GM12878 (cell line): Measurements from ENCODE around the gene TJAP1. TPM values are rescaled to one million over a fixed set of nuclear protein-coding genes. Genes with fewer than 3 reads are reported as not detected.

ENCODE experiments used
- ATAC-seq: fragments of 200-7000 bp; cut with Tn5 transposase; 3 replicates; pipeline ENCODE4 v1.9.1; 2020; ENCODE audit warnings: mild to moderate bottlenecking, moderate library complexity
- BruUV-seq: library from RNA; stranded (reverse); fragments of 400-500 nt; replicated peaks from 2 replicates; lab custom pipeline; 2021; lab: Mats Ljungman, UMichigan
- CTCF ChIA-PET: fragments of 300-600 bp; sonication (Branson Sonifier 250); formaldehyde crosslinking; extraction: SDS; loops from one replicate; lab custom pipeline; 2021; ENCODE audit warnings: inconsistent platforms; lab: Yijun Ruan, JAX
- POLR2A ChIA-PET: fragments of 350-600 bp; formaldehyde crosslinking; extraction: SDS; loops from one replicate; lab custom pipeline; 2021; ENCODE audit warnings: inconsistent platforms; lab: Charles Lee
- RAD21 ChIA-PET: fragments of 300-600 bp; sonication (Branson Sonifier 250); formaldehyde crosslinking; loops from one replicate; lab custom pipeline; 2023; ENCODE audit warnings: antibody characterized with exemption; ENCODE audit not compliant: unreplicated experiment; lab: Charles Lee
- SMC1A ChIA-PET: fragments of 300-600 bp; sonication (Branson Sonifier 250); formaldehyde crosslinking; loops from one replicate; lab custom pipeline; 2023; ENCODE audit not compliant: unreplicated experiment, uncharacterized antibody; lab: Charles Lee
- DNase-seq: peaks from one replicate; pipeline ENCODE4 v3.0.0-alpha.2; 2011; ENCODE audit warnings: low read depth, low spot score
- FAIRE-seq: peaks from 3 replicates; lab custom pipeline; 2011; peaks lifted over from hg19 to GRCh38; lab: Jason Lieb, UNC
- H2AFZ ChIP-seq: 2 replicates; pipeline ENCODE4 v1.6.0; 2011; ENCODE audit warnings: low read depth, low read length, control low read depth; ENCODE audit not compliant: control insufficient read depth
- H3K27ac ChIP-seq: 2 replicates; pipeline ENCODE4 v1.5.1; 2011; ENCODE audit warnings: control low read depth; ENCODE audit not compliant: control insufficient read depth, insufficient read depth
- H3K27me3 ChIP-seq, 2 experiments: replicated peaks in 1 of 2; 2 replicates each; pipeline versions ENCODE4 v1.6.0 to v1.6.1; 2011; ENCODE audit warnings: low read length in 1 of 2; ENCODE audit not compliant: control insufficient read depth in 2 of 2, insufficient read depth in 2 of 2
- H3K36me3 ChIP-seq, 2 experiments: 2 replicates each; pipeline ENCODE4 v1.5.1; 2011; ENCODE audit warnings: low read length in 1 of 2; ENCODE audit not compliant: control insufficient read depth in 2 of 2, insufficient read depth in 2 of 2
- H3K4me1 ChIP-seq: 2 replicates; pipeline ENCODE4 v1.6.1; 2011; ENCODE audit warnings: mild to moderate bottlenecking, low read length, moderate library complexity, mixed read lengths; ENCODE audit not compliant: control insufficient read depth, insufficient read depth
- H3K4me2 ChIP-seq: 2 replicates; pipeline ENCODE4 v1.6.0; 2011; ENCODE audit warnings: control low read depth; ENCODE audit not compliant: control insufficient read depth, insufficient read depth
- H3K4me3 ChIP-seq: fragments of 200-600 bp; sonication (generic); 2 replicates; pipeline ENCODE4 v1.5.1; 2016
- H3K79me2 ChIP-seq: 2 replicates; pipeline ENCODE4 v1.6.0; 2011; ENCODE audit warnings: low read length; ENCODE audit not compliant: control insufficient read depth, insufficient read depth
- H3K9ac ChIP-seq: 2 replicates; pipeline ENCODE4 v1.8.0; 2011; ENCODE audit warnings: low read length, control low read depth, mixed read lengths; ENCODE audit not compliant: control insufficient read depth, insufficient read depth
- H3K9me3 ChIP-seq: replicated peaks from 3 replicates; pipeline ENCODE4 v1.5.1; 2011; ENCODE audit warnings: mild to moderate bottlenecking, low read length; ENCODE audit not compliant: control insufficient read depth, insufficient read depth
- H4K20me1 ChIP-seq: 2 replicates; pipeline ENCODE4 v1.6.0; 2011; ENCODE audit not compliant: control insufficient read depth, insufficient read depth
- BMI1 ChIP-seq: fragments of 450-650 bp; IDR thresholded peaks from 2 replicates; pipeline ENCODE4 v1.6.1; 2016; ENCODE audit warnings: mild to moderate bottlenecking, moderate library complexity, borderline replicate concordance
- CREB1 ChIP-seq: IDR thresholded peaks from 2 replicates; pipeline ENCODE4 v1.6.1; 2012; ENCODE audit warnings: low read depth, mild to moderate bottlenecking, inconsistent platforms
- KAT2A ChIP-seq: conservative IDR thresholded peaks from 2 replicates; pipeline ENCODE4 v1.6.1; 2011; ENCODE audit warnings: low read depth, low read length; ENCODE audit not compliant: control insufficient read depth
- LARP7 ChIP-seq: fragments of 450-650 bp; IDR thresholded peaks from 2 replicates; pipeline ENCODE4 v1.6.1; 2017; ENCODE audit warnings: mild to moderate bottlenecking
- NFYA ChIP-seq: IDR thresholded peaks from 2 replicates; pipeline ENCODE4 v1.6.1; 2011; ENCODE audit warnings: low read depth, mild to moderate bottlenecking, low read length, improper control_type of control experiment, borderline replicate concordance
- NR2C1 ChIP-seq: fragments of 450-650 bp; IDR thresholded peaks from 2 replicates; pipeline ENCODE4 v1.6.1; 2017; ENCODE audit warnings: antibody characterized with exemption, mild to moderate bottlenecking, moderate library complexity
- PAX8 ChIP-seq: fragments of 450-650 bp; IDR thresholded peaks from 2 replicates; pipeline ENCODE4 v1.6.1; 2017; ENCODE audit warnings: mild to moderate bottlenecking, moderate library complexity
- RCOR1 ChIP-seq: conservative IDR thresholded peaks from 2 replicates; pipeline ENCODE4 v1.6.1; 2012; ENCODE audit warnings: low read depth, low read length, improper control_type of control experiment
- RFX5 ChIP-seq: IDR thresholded peaks from 2 replicates; pipeline ENCODE4 v1.6.1; 2011; ENCODE audit warnings: low read depth, low read length, improper control_type of control experiment
- SREBF1 ChIP-seq: IDR thresholded peaks from 2 replicates; pipeline ENCODE4 v1.6.1; 2012; ENCODE audit warnings: mild to moderate bottlenecking, low read length
- YY1 ChIP-seq: IDR thresholded peaks from 2 replicates; pipeline ENCODE4 v1.6.1; 2011; ENCODE audit warnings: low read depth, mild to moderate bottlenecking, low read length
- ZNF384 ChIP-seq: IDR thresholded peaks from 2 replicates; pipeline ENCODE4 v1.6.1; 2012; ENCODE audit warnings: low read depth, mild to moderate bottlenecking, low read length, improper control_type of control experiment, borderline replicate concordance
- ZNF622 ChIP-seq: fragments of 450-650 bp; IDR thresholded peaks from 2 replicates; pipeline ENCODE4 v1.6.1; 2017; ENCODE audit warnings: mild to moderate bottlenecking, inconsistent platforms
- WGBS: methylation state at CpG from one replicate; pipeline ENCODE4 v1.1.6; 2016; ENCODE audit warnings: low lambda C conversion rate; ENCODE audit not compliant: insufficient replicate concordance, insufficient coverage; ENCODE audit errors: missing lambda C conversion rate; 5-methylcytosine and 5-hydroxymethylcytosine counted together
- in situ Hi-C: fragments of 300-500 bp; cut with MboI; formaldehyde crosslinking; loops from 9 replicates; pipeline ENCODE4 v1.14.3; 2018; ENCODE audit warnings: mixed read lengths
- intact Hi-C: fragments of 100-400 bp; cut with micrococcal nuclease; formaldehyde crosslinking; loops from one replicate; pipeline ENCODE4 v1.14.2; 2022; ENCODE audit not compliant: unreplicated experiment
- polyA plus RNA-seq, 11 experiments: library from polyadenylated mRNA; depleted of rRNA in 4 of 11; unstranded in 6 of 11; stranded (reverse) in 5 of 11; fragments of >200 nt; fragmentation: Nextera tagmentation in 4 of 11; fragmentation: Illumina TruSeq in 1 of 11; extraction: Ambion mirVana in 4 of 11; extraction: Trizol in 1 of 11; gene quantifications; 1 replicate in 1 of 11; 2 replicates in 10 of 11; pipeline versions ENCODE4 v1.2.1 to v1.2.3, GENCODE V29; 2011 to 2016; ENCODE audit warnings: inconsistent platforms in 2 of 11, missing spikeins in 2 of 11, low read depth in 1 of 11
- total RNA-seq, 4 experiments: library from RNA; depleted of rRNA in 3 of 4; stranded (reverse); fragments of >200 nt in 3 of 4; fragmentation: Illumina TruSeq in 1 of 4; extraction: Trizol in 1 of 4; gene quantifications; 2 replicates each; pipeline versions ENCODE4 v1.2.1 to v1.2.3, GENCODE V29; 2013 to 2021
- TF ChIP-seq, protein P1 (sequence below): IDR thresholded peaks from 2 replicates; pipeline ENCODE4 v1.6.1; 2011; ENCODE audit warnings: low read depth, mild to moderate bottlenecking, low read length, moderate library complexity, borderline replicate concordance; ENCODE audit errors: extremely low read depth
- TF ChIP-seq, protein P2 (sequence below): fragments of 450-650 bp; IDR thresholded peaks from 2 replicates; pipeline ENCODE4 v1.6.1; 2017; ENCODE audit warnings: low read depth, mild to moderate bottlenecking, moderate library complexity
- TF ChIP-seq, protein P3 (sequence below): fragments of 450-650 bp; IDR thresholded peaks from 2 replicates; pipeline ENCODE4 v1.6.1; 2016; ENCODE audit warnings: mild to moderate bottlenecking
- TF ChIP-seq, protein P4 (sequence below): IDR thresholded peaks from 2 replicates; pipeline ENCODE4 v1.6.1; 2011; ENCODE audit warnings: borderline replicate concordance, low read depth, mild to moderate bottlenecking, moderate library complexity, mixed read lengths, low read length; ENCODE audit not compliant: insufficient read depth; ENCODE audit errors: extremely low read length
- TF ChIP-seq, protein P5 (sequence below): IDR thresholded peaks from 2 replicates; pipeline ENCODE4 v1.6.1; 2012; ENCODE audit warnings: low read length, inconsistent platforms
- TF ChIP-seq, protein P6 (sequence below): IDR thresholded peaks from 2 replicates; pipeline ENCODE4 v1.6.1; 2012; ENCODE audit warnings: low read depth, low read length, improper control_type of control experiment

Gene TJAP1
- total and polyA plus RNA-seq, 10 of the 15 experiments (the other 5 are each of a cell fraction or from before 2014, with no cell fraction given) = 0.11 to 22.6 (median 12.8) TPM

DNA sequence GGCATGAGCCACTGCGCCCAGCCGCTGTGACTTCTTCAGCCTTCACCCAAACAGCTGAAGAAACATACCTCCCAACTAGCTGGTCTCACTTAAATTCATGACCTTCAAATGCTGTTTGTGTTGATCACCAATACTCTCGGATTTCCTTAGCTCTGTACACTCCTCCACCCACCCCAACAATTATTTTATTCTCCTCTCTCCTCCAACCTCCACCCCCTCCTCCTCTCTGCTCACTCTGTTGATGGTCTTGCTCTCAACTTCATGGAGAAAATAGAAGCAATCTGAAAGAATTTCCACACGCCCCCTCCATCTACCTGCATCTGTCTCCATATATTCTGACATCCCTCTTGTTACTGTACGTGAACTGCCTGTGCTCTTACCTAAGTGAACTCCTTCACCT, 15.4 kb upstream of the TJAP1 start:
- H3K27ac ChIP-seq = no peak overlapping the region
- ChIA-PET POLR2A (interaction anchor here (1.4 kb wide), 1 partner anchor 16 kb away, joined by 3 read pairs; the partner anchor contains the start of gene TJAP1), CTCF (no interaction called here), RAD21 (no interaction called here), SMC1A (no interaction called here)
- no peak overlapping the region for H3K9ac ChIP-seq
- intact Hi-C loops (no loop called here), in situ Hi-C loops (no loop called here)
- no peaks in the 10 kb centered on the region for H3K4me1 ChIP-seq
- BruUV-seq = no TSS peak
- H3K4me2 ChIP-seq = no peak overlapping the region
- no peak overlapping the region for H3K4me3 ChIP-seq
- H2AFZ ChIP-seq = no peak overlapping the region
- WGBS = 31% methylated on average over 5 of the region's 5 CpGs
- no peaks in the 10 kb centered on the region for H3K79me2 ChIP-seq
- no peaks in the 10 kb centered on the region for H3K9me3 ChIP-seq
- DNase-seq = no peak
- ATAC-seq = no peak
- no peaks in the 10 kb centered on the region for H4K20me1 ChIP-seq
- no peak for FAIRE-seq
- no peaks in the 10 kb centered on the region for H3K36me3 ChIP-seq
- TF ChIP-seq KAT2A (no peak), ZNF384 (no peak), SREBF1 (no peak), PAX8 (no peak), ZNF622 (no peak), RCOR1 (no peak), NFYA (no peak), NR2C1 (no peak), YY1 (no peak), RFX5 (no peak), BMI1 (no peak), CREB1 (no peak), LARP7 (no peak)
- TF ChIP-seq, protein P1, sequence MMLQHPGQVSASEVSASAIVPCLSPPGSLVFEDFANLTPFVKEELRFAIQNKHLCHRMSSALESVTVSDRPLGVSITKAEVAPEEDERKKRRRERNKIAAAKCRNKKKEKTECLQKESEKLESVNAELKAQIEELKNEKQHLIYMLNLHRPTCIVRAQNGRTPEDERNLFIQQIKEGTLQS = no peak
- TF ChIP-seq, protein P2, sequence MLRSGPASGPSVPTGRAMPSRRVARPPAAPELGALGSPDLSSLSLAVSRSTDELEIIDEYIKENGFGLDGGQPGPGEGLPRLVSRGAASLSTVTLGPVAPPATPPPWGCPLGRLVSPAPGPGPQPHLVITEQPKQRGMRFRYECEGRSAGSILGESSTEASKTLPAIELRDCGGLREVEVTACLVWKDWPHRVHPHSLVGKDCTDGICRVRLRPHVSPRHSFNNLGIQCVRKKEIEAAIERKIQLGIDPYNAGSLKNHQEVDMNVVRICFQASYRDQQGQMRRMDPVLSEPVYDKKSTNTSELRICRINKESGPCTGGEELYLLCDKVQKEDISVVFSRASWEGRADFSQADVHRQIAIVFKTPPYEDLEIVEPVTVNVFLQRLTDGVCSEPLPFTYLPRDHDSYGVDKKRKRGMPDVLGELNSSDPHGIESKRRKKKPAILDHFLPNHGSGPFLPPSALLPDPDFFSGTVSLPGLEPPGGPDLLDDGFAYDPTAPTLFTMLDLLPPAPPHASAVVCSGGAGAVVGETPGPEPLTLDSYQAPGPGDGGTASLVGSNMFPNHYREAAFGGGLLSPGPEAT = no peak
- TF ChIP-seq, protein P3, sequence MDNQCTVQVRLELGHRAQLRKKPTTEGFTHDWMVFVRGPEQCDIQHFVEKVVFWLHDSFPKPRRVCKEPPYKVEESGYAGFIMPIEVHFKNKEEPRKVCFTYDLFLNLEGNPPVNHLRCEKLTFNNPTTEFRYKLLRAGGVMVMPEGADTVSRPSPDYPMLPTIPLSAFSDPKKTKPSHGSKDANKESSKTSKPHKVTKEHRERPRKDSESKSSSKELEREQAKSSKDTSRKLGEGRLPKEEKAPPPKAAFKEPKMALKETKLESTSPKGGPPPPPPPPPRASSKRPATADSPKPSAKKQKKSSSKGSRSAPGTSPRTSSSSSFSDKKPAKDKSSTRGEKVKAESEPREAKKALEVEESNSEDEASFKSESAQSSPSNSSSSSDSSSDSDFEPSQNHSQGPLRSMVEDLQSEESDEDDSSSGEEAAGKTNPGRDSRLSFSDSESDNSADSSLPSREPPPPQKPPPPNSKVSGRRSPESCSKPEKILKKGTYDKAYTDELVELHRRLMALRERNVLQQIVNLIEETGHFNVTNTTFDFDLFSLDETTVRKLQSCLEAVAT = no peak
- TF ChIP-seq, protein P4, sequence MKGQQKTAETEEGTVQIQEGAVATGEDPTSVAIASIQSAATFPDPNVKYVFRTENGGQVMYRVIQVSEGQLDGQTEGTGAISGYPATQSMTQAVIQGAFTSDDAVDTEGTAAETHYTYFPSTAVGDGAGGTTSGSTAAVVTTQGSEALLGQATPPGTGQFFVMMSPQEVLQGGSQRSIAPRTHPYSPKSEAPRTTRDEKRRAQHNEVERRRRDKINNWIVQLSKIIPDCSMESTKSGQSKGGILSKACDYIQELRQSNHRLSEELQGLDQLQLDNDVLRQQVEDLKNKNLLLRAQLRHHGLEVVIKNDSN = no peak
- TF ChIP-seq, protein P5, sequence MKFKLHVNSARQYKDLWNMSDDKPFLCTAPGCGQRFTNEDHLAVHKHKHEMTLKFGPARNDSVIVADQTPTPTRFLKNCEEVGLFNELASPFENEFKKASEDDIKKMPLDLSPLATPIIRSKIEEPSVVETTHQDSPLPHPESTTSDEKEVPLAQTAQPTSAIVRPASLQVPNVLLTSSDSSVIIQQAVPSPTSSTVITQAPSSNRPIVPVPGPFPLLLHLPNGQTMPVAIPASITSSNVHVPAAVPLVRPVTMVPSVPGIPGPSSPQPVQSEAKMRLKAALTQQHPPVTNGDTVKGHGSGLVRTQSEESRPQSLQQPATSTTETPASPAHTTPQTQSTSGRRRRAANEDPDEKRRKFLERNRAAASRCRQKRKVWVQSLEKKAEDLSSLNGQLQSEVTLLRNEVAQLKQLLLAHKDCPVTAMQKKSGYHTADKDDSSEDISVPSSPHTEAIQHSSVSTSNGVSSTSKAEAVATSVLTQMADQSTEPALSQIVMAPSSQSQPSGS = no peak
- TF ChIP-seq, protein P6, sequence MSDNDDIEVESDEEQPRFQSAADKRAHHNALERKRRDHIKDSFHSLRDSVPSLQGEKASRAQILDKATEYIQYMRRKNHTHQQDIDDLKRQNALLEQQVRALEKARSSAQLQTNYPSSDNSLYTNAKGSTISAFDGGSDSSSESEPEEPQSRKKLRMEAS = no peak
- H3K27me3 ChIP-seq = no peaks in the 10 kb centered on the region
